Suprapubic skin (tissue), 4 donors: ENCODE results near the gene LIPA.

Experiments used
- EP300 ChIP-seq: sonication (generic); formaldehyde crosslinking; IDR thresholded peaks from one replicate; pipeline ENCODE4 v1.6.1; 2017; ENCODE audit warnings: antibody characterized with exemption
- POLR2A ChIP-seq, 2 donors: fragments of 450-650 bp; IDR thresholded peaks; one replicate each; pipeline ENCODE4 v1.6.1; 2017; ENCODE audit warnings: antibody characterized with exemption in 2 of 2, mild to moderate bottlenecking in 2 of 2, moderate library complexity in 2 of 2
- POLR2AphosphoS5 ChIP-seq, 3 donors: sonication (generic); formaldehyde crosslinking; IDR thresholded peaks; one replicate each; pipeline ENCODE4 v1.6.1; 2017; ENCODE audit warnings: antibody characterized with exemption in 3 of 3
- TF ChIP-seq, protein P1 (sequence below), 2 donors: fragments of 200-600 bp in 1 of 2; fragments of 450-650 bp in 1 of 2; sonication (generic) in 1 of 2; IDR thresholded peaks; one replicate each; pipeline ENCODE4 v1.5.1; 2016 to 2019; ENCODE audit warnings: antibody characterized with exemption in 2 of 2, mild to moderate bottlenecking in 1 of 2, moderate library complexity in 1 of 2

DNA sequence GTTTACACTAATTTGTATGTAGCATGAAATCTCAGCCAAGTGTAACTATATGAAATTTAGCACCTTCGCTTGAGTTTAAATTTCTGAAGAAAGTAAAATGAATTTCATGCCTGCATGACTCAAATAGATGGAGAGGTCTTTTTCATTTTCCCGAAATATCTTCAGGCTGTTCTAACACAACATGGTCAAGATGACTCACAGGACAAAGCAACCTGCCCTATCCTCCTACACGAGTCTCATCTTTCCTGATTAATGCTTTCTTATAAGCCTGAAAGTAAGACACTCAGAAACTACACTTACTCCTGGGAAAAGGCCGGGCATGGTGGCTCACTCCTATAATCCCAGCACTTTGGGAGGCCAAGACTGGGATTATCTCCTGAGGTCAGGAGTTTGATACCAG lies 85.7 kb downstream of the LIPA start:
- TF ChIP-seq, protein P1, sequence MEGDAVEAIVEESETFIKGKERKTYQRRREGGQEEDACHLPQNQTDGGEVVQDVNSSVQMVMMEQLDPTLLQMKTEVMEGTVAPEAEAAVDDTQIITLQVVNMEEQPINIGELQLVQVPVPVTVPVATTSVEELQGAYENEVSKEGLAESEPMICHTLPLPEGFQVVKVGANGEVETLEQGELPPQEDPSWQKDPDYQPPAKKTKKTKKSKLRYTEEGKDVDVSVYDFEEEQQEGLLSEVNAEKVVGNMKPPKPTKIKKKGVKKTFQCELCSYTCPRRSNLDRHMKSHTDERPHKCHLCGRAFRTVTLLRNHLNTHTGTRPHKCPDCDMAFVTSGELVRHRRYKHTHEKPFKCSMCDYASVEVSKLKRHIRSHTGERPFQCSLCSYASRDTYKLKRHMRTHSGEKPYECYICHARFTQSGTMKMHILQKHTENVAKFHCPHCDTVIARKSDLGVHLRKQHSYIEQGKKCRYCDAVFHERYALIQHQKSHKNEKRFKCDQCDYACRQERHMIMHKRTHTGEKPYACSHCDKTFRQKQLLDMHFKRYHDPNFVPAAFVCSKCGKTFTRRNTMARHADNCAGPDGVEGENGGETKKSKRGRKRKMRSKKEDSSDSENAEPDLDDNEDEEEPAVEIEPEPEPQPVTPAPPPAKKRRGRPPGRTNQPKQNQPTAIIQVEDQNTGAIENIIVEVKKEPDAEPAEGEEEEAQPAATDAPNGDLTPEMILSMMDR (IDR thresholded peaks at IDR 0.05), result no peak
- no peak for TF ChIP-seq POLR2A (IDR thresholded peaks at IDR 0.05)
- TF ChIP-seq EP300, result no peak
- TF ChIP-seq POLR2AphosphoS5 (IDR thresholded peaks at IDR 0.05), result no peak
